IgD-negative memory B cell (primary cell): ENCODE results near the gene SMIM12. TPM values are rescaled to one million over a fixed set of nuclear protein-coding genes. Genes with fewer than 3 reads are reported as not detected.

Experiments used
- H3K27ac Mint-ChIP-seq, 3 donors: one replicate each; pipeline ENCODE4 v1.8.0; 2020 to 2022; ENCODE audit warnings: mild to moderate bottlenecking in 3 of 3, mixed read lengths in 3 of 3, moderate library complexity in 1 of 3
- H3K27me3 Mint-ChIP-seq: one replicate; pipeline ENCODE4 v1.8.0; 2021; ENCODE audit warnings: mixed read lengths
- H3K36me3 Mint-ChIP-seq: one replicate; pipeline ENCODE4 v1.8.0; 2020; ENCODE audit warnings: mild to moderate bottlenecking, mixed read lengths
- H3K4me1 Mint-ChIP-seq, 3 donors: one replicate each; pipeline ENCODE4 v1.8.0; 2020 to 2022; ENCODE audit warnings: mixed read lengths in 3 of 3, mild to moderate bottlenecking in 1 of 3
- H3K4me3 Mint-ChIP-seq, 4 donors: one replicate each; pipeline ENCODE4 v1.8.0; 2020 to 2022; ENCODE audit warnings: mild to moderate bottlenecking in 4 of 4, mixed read lengths in 4 of 4, moderate library complexity in 3 of 4
- H3K9me3 Mint-ChIP-seq, 3 donors: one replicate each; pipeline ENCODE4 v1.8.0; 2020 to 2021; ENCODE audit warnings: mixed read lengths in 3 of 3, mild to moderate bottlenecking in 1 of 3
- polyA plus RNA-seq: library from polyadenylated mRNA; unstranded; fragments of 300-500 nt; fragmentation: Illumina TruSeq; gene quantifications from one replicate; pipeline ENCODE4 v1.2.3, GENCODE V29; 2021

Gene SMIM12
- polyA plus RNA-seq, 1 donor from 2014 or later, result 73.4 TPM

GRCh38 chr1:34887593-34887992, 28.0 kb upstream of the SMIM12 start:
- no peak overlapping the region for H3K27ac Mint-ChIP-seq
- H3K4me3 Mint-ChIP-seq, result no peak overlapping the region
- H3K9me3 Mint-ChIP-seq, result peaks cover 3 to 8% (median 5%) of the 10 kb centered on the region in 3 donors
- peaks cover 0 to 4% (median 0%) of the 10 kb centered on the region in 3 donors for H3K4me1 Mint-ChIP-seq
- peaks cover 1% of the 10 kb centered on the region for H3K36me3 Mint-ChIP-seq
- peaks cover 14% of the 10 kb centered on the region for H3K27me3 Mint-ChIP-seq

GRCh38 chr1:34885405-34886247, 26.1 kb upstream of the SMIM12 start:
- peaks cover 0 to 2% (median 0%) of the 10 kb centered on the region in 3 donors for H3K4me1 Mint-ChIP-seq
- peaks cover 1% of the 10 kb centered on the region for H3K36me3 Mint-ChIP-seq
- peaks cover 14% of the 10 kb centered on the region for H3K27me3 Mint-ChIP-seq
- no peak overlapping the region for H3K27ac Mint-ChIP-seq
- H3K9me3 Mint-ChIP-seq, result peaks cover 0 to 4% (median 0%) of the 10 kb centered on the region in 3 donors
- peak overlapping the region; percentile 26 to 83 (median 78) for H3K4me3 Mint-ChIP-seq

- Mint-ChIP-seq H3K27me3 (peaks cover 14% of the 10 kb centered on the region), H3K9me3 (peaks cover 0 to 4% (median 0%) of the 10 kb centered on the region in 3 donors), H3K4me1 (peaks cover 0 to 2% (median 0%) of the 10 kb centered on the region in 3 donors), H3K36me3 (peaks cover 1% of the 10 kb centered on the region), H3K4me3 (peak overlapping the region; percentile 41 to 90 (median 78)), H3K27ac (peak overlapping the region in 1 of 3 donors; percentile 35)
These were observed 25.4 kb upstream of the SMIM12 start for GRCh38 chr1:34884961-34885360.

GRCh38 chr1:34884536-34884935, 25.0 kb upstream of the SMIM12 start:
- Mint-ChIP-seq H3K27ac (peak overlapping the region in 1 of 3 donors; percentile 35), H3K4me1 (peaks cover 0 to 2% (median 0%) of the 10 kb centered on the region in 3 donors), H3K4me3 (peak overlapping the region in 3 of 4 donors; percentile 41 to 90 (median 72)), H3K36me3 (peaks cover 1% of the 10 kb centered on the region), H3K27me3 (peaks cover 14% of the 10 kb centered on the region), H3K9me3 (peaks cover 0 to 4% (median 0%) of the 10 kb centered on the region in 3 donors)

- no peaks in the 10 kb centered on the region for H3K4me1 Mint-ChIP-seq
- H3K9me3 Mint-ChIP-seq, result peaks cover 0 to 4% (median 0%) of the 10 kb centered on the region in 3 donors
- no peak overlapping the region for H3K27ac Mint-ChIP-seq
- H3K36me3 Mint-ChIP-seq, result peaks cover 3% of the 10 kb centered on the region
- H3K27me3 Mint-ChIP-seq, result peaks cover 9% of the 10 kb centered on the region
- no peak overlapping the region for H3K4me3 Mint-ChIP-seq
These were observed 19.7 kb upstream of the SMIM12 start for GRCh38 chr1:34879230-34879629.

- Mint-ChIP-seq H3K36me3 (peaks cover 4% of the 10 kb centered on the region), H3K27ac (no peak overlapping the region), H3K4me3 (no peak overlapping the region), H3K4me1 (no peaks in the 10 kb centered on the region), H3K27me3 (peaks cover 11% of the 10 kb centered on the region), H3K9me3 (peaks cover 0 to 4% (median 0%) of the 10 kb centered on the region in 3 donors)
These were observed 16.9 kb upstream of the SMIM12 start for GRCh38 chr1:34876406-34876805.

GRCh38 chr1:34874296-34874952, 14.9 kb upstream of the SMIM12 start:
- no peak overlapping the region for H3K27ac Mint-ChIP-seq
- H3K9me3 Mint-ChIP-seq, result no peaks in the 10 kb centered on the region
- peaks cover 11% of the 10 kb centered on the region for H3K27me3 Mint-ChIP-seq
- no peaks in the 10 kb centered on the region for H3K4me1 Mint-ChIP-seq
- peaks cover 4% of the 10 kb centered on the region for H3K36me3 Mint-ChIP-seq
- no peak overlapping the region for H3K4me3 Mint-ChIP-seq

GRCh38 chr1:34872133-34872503, 12.6 kb upstream of the SMIM12 start:
- Mint-ChIP-seq H3K4me1 (peaks cover 0 to 2% (median 2%) of the 10 kb centered on the region in 3 donors), H3K36me3 (peaks cover 4% of the 10 kb centered on the region), H3K9me3 (no peaks in the 10 kb centered on the region), H3K4me3 (no peak overlapping the region), H3K27me3 (peaks cover 7% of the 10 kb centered on the region), H3K27ac (no peak overlapping the region)

GRCh38 chr1:34871443-34872132, 12.0 kb upstream of the SMIM12 start:
- Mint-ChIP-seq H3K9me3 (no peaks in the 10 kb centered on the region), H3K36me3 (peaks cover 4% of the 10 kb centered on the region), H3K27ac (no peak overlapping the region), H3K4me1 (peaks cover 0 to 2% (median 2%) of the 10 kb centered on the region in 3 donors), H3K27me3 (peaks cover 4% of the 10 kb centered on the region), H3K4me3 (peak overlapping the region in 1 of 4 donors; percentile 9)

GRCh38 chr1:34870395-34870794, 10.8 kb upstream of the SMIM12 start:
- Mint-ChIP-seq H3K4me3 (no peak overlapping the region), H3K9me3 (no peaks in the 10 kb centered on the region)

GRCh38 chr1:34869760-34870159, 10.2 kb upstream of the SMIM12 start:
- peaks cover 2 to 3% (median 2%) of the 10 kb centered on the region in 3 donors for H3K4me1 Mint-ChIP-seq
- H3K4me3 Mint-ChIP-seq, result no peak overlapping the region
- H3K9me3 Mint-ChIP-seq, result no peaks in the 10 kb centered on the region
- peak overlapping the region in 1 of 3 donors; percentile 35 for H3K27ac Mint-ChIP-seq
- H3K27me3 Mint-ChIP-seq, result peaks cover 2% of the 10 kb centered on the region
- peaks cover 3% of the 10 kb centered on the region for H3K36me3 Mint-ChIP-seq

More at GRCh38 chr1:34870395-34870794, 10.8 kb upstream of the SMIM12 start:
- Mint-ChIP-seq H3K27me3 (peaks cover 4% of the 10 kb centered on the region), H3K27ac (no peak overlapping the region), H3K4me1 (peaks cover 0 to 2% (median 2%) of the 10 kb centered on the region in 3 donors), H3K36me3 (peaks cover 3% of the 10 kb centered on the region)

- peaks cover 4 to 6% (median 5%) of the 10 kb centered on the region in 3 donors for H3K4me1 Mint-ChIP-seq
- H3K9me3 Mint-ChIP-seq, result no peaks in the 10 kb centered on the region
- peaks cover 2% of the 10 kb centered on the region for H3K27me3 Mint-ChIP-seq
- peak overlapping the region in 1 of 4 donors; percentile 79 for H3K4me3 Mint-ChIP-seq
- H3K27ac Mint-ChIP-seq, result peak overlapping the region in 1 of 3 donors; percentile 89
- H3K36me3 Mint-ChIP-seq, result peaks cover under 1% of the 10 kb centered on the region
These were observed 8.9 kb upstream of the SMIM12 start for GRCh38 chr1:34868230-34869049.

- H3K9me3 Mint-ChIP-seq, result no peaks in the 10 kb centered on the region
These were observed 7.9 kb upstream of the SMIM12 start for GRCh38 chr1:34867415-34867814.

GRCh38 chr1:34866762-34867109, 7.2 kb upstream of the SMIM12 start:
- H3K4me3 Mint-ChIP-seq, result peak overlapping the region; percentile 90 to 96 (median 94)
- peak overlapping the region in 2 of 3 donors; percentile 35 to 87 for H3K27ac Mint-ChIP-seq
- H3K27me3 Mint-ChIP-seq, result no peaks in the 10 kb centered on the region
- H3K4me1 Mint-ChIP-seq, result peaks cover 4 to 6% (median 5%) of the 10 kb centered on the region in 3 donors
- no peaks in the 10 kb centered on the region for H3K9me3 Mint-ChIP-seq
- no peaks in the 10 kb centered on the region for H3K36me3 Mint-ChIP-seq

More at GRCh38 chr1:34867415-34867814, 7.9 kb upstream of the SMIM12 start:
- Mint-ChIP-seq H3K27ac (peak overlapping the region; percentile 52 to 89 (median 59)), H3K27me3 (no peaks in the 10 kb centered on the region), H3K4me1 (peaks cover 4 to 6% (median 5%) of the 10 kb centered on the region in 3 donors), H3K4me3 (peak overlapping the region; percentile 53 to 79 (median 60)), H3K36me3 (no peaks in the 10 kb centered on the region)
